Femur (tissue), 1 donor: ENCODE results near the gene PCDHA3.
"Not testable (repeated sequence)": the region's sequence is repeated elsewhere in the genome, so short reads cannot be mapped to it uniquely, and the experiment has no call there.

Source experiments
- DNase-seq: peaks from one replicate; pipeline ENCODE4 v3.0.0-alpha.2; 2017

The PCDHA3 gene

DNA sequence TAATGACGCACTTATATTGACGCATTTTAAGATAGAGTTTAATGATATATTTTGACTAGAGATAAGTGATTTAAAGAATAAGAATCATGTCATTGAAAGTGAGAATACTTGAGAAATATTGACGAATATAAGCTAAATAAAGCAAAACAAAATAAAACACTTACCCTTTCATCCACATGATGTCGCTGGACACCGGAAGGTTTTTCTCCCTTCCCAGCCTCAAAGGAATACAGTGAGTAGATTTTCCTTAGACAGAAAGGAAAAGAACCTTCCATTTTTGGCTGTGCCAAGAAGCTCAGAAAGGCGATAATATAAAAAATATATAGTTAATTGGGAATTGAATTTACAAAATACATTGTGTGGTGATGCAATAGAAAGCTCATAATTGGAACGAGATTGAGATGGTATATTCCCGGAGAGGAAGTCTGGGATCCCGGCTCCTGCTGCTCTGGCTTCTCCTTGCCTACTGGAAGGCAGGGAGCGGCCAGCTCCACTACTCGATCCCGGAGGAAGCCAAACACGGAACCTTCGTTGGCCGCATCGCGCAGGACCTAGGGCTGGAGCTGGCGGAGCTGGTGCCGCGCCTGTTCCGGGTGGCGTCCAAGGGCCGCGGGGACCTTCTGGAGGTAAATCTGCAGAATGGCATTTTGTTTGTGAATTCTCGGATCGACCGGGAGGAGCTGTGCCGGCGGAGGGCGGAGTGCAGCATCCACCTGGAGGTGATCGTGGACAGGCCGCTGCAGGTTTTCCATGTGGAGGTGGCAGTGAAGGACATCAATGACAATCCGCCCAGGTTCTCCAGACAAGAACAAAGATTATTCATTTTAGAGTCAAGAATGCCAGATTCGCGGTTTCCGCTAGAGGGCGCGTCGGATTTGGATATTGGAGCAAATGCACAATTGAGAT is 20.8 kb downstream of the PCDHA3 start, which contains the start of gene PCDHA5:
Gene PCDHA5 (plus strand): TSS at position 239 of the 906 bp plus-strand sequence.
- no peak for DNase-seq

DNA sequence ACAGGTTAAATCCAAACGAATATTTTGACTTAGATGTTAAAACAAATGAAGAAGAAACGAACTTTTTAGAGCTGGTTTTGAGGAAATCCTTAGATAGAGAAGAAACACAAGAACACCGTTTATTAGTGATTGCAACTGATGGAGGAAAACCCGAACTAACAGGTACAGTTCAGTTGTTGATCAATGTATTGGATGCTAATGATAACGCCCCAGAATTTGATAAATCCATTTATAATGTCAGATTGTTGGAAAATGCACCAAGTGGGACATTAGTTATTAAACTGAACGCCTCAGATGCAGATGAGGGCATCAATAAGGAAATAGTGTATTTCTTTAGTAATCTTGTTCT is 21.4 kb downstream of the PCDHA3 start:
- no peak for DNase-seq

DNA sequence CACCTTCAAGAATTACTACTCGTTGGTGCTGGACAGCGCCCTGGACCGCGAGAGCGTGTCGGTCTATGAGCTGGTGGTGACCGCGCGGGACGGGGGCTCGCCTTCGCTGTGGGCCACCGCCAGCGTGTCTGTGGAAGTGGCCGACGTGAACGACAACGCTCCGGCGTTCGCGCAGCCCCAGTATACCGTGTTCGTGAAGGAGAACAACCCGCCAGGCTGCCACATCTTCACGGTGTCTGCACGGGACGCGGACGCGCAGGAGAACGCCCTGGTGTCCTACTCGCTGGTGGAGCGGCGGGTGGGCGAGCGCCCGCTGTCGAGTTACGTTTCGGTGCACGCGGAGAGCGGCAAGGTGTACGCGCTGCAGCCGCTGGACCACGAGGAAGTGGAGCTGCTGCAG is 22.1 kb downstream of the PCDHA3 start:
- DNase-seq = not testable (repeated sequence)

DNA sequence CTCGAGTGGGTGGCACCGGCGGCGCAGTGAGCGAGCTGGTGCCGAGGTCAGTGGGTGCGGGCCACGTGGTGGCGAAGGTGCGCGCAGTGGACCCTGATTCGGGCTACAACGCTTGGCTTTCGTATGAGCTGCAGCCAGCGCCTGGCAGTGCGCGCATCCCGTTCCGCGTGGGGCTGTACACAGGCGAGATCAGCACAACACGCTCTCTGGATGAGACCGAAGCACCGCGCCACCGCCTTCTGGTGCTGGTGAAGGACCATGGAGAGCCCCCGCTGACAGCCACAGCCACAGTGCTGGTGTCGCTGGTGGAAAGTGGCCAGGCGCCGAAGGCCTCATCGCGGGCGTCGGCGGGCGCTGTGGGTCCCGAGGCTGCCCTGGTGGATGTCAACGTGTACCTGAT is 22.6 kb downstream of the PCDHA3 start:
- no peak for DNase-seq

DNA sequence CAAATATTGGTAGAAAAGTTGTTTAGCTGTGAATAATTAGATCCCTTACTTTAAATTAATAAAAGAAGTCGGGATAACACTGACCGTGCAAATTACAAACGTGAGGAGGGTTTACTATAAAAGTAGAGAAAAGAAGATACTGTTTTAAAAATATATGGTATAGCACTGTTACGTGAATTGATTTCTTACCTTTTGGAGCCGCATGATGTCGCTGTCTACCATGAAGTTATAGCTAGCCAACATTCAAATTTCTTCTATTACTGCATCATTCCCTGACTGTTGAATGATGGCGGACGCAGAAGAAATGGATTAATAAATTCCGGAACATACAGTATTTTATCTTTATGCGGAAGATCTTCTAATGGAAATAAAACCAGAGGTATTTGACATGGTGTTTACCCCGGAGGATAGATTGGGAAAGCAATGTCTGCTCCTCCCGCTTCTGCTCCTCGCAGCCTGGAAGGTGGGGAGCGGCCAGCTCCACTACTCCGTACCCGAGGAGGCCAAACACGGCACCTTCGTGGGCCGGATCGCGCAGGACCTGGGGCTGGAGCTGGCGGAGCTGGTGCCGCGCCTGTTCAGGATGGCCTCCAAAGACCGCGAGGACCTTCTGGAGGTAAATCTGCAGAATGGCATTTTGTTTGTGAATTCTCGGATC is 27.0 kb downstream of the PCDHA3 start, which contains the start of gene PCDHA6:
Gene PCDHA6 (plus strand): TSS at position 257 of the 658 bp plus-strand sequence. CDS start 132 bp downstream, at position 389.
- DNase-seq = no peak

DNA sequence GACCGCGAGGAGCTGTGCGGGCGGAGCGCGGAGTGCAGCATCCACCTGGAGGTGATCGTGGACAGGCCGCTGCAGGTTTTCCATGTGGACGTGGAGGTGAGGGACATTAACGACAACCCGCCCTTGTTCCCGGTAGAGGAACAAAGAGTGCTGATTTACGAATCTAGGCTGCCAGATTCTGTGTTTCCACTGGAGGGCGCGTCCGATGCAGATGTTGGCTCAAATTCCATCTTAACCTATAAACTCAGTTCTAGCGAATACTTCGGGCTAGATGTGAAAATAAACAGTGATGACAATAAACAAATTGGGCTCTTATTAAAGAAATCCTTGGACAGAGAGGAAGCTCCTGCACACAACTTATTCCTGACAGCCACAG is 27.5 kb downstream of the PCDHA3 start:
- no peak for DNase-seq

DNA sequence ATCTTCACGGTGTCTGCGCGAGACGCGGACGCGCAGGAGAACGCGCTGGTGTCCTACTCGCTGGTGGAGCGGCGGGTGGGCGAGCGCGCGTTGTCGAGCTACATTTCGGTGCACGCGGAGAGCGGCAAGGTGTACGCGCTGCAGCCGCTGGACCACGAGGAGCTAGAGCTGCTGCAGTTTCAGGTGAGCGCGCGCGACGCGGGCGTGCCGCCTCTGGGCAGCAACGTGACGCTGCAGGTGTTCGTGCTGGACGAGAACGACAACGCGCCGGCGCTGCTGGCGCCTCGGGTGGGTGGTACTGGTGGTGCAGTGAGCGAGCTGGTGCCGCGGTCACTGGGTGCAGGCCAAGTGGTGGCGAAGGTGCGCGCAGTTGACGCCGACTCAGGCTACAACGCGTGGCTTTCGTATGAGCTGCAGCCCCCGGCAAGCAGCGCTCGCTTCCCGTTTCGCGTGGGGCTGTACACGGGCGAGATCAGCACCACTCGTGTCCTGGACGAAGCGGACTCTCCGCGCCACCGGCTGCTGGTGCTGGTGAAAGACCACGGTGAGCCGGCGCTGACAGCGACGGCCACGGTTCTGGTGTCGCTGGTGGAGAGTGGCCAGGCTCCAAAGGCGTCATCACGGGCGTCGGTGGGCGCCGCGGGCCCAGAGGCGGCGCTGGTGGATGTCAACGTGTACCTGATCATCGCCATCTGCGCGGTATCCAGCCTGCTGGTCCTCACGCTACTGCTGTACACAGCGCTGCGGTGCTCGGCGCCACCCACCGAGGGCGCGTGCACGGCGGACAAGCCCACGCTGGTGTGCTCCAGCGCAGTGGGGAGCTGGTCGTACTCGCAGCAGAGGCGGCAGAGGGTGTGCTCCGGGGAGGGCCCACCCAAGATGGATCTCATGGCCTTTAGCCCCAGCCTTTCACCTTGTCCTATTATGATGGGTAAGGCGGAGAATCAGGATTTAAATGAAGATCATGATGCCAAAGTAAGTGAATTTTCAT is 28.9 kb downstream of the PCDHA3 start:
- not testable (repeated sequence) for DNase-seq

DNA sequence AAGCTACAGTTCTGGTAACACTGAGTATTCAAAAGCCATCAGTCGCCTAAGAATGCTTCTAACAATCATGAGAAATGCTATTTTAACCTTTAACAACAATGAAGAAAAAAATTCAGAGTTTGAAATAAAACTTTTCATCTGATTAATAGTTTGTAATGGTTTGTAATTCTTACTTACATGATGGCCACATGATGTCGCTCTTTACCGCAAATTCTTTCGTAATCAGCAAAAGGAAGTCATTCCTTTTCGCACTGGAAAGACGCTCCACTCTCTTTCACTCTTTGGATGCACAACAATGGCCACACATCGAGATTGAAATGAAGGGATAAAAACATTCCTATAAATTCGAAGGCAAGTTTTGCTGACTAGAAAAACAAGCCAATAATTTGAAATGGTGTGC is 33.1 kb downstream of the PCDHA3 start, which contains the start of gene PCDHA7:
Gene PCDHA7 (plus strand): TSS at position 277 of the 400 bp plus-strand sequence. CDS start 115 bp downstream, at position 392.
- DNase-seq = no peak

DNA sequence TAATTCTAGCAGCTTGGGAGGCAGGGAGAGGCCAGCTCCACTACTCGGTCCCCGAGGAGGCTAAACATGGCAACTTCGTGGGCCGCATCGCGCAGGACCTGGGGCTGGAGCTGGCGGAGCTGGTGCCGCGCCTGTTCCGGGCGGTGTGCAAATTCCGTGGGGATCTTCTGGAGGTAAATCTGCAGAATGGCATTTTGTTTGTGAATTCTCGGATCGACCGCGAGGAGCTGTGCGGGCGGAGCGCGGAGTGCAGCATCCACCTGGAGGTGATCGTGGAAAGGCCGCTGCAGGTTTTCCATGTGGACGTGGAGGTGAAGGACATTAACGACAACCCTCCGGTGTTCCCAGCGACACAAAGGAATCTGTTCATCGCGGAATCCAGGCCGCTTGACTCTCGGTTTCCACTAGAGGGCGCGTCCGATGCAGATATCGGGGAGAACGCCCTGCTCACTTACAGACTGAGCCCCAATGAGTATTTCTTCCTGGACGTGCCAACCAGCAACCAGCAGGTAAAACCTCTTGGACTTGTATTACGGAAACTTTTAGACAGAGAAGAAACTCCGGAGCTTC is 33.7 kb downstream of the PCDHA3 start:
- DNase-seq = not testable (repeated sequence)

DNA sequence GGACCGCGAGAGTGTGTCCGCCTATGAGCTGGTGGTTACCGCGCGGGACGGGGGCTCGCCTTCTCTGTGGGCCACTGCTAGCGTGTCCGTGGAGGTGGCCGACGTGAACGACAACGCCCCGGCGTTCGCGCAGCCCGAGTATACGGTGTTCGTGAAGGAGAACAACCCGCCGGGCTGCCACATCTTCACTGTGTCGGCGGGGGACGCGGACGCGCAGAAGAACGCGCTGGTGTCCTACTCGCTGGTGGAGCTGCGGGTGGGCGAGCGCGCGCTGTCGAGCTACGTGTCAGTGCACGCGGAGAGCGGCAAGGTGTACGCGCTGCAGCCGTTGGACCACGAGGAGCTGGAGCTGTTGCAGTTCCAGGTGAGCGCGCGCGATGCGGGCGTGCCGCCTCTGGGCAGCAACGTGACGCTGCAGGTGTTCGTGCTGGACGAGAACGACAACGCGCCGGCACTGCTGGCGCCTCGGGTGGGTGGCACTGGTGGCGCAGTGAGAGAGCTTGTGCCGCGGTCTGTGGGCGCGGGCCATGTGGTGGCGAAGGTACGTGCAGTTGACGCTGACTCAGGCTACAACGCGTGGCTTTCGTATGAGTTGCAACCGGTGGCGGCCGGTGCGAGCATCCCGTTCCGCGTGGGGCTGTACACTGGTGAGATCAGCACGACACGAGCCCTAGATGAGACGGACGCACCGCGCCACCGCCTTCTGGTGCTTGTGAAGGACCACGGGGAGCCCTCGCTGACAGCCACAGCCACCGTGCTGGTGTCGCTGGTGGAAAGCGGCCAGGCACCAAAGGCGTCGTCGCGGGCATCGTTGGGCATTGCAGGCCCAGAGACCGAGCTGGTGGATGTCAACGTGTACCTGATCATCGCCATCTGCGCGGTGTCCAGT is 35.0 kb downstream of the PCDHA3 start:
- no peak for DNase-seq

DNA sequence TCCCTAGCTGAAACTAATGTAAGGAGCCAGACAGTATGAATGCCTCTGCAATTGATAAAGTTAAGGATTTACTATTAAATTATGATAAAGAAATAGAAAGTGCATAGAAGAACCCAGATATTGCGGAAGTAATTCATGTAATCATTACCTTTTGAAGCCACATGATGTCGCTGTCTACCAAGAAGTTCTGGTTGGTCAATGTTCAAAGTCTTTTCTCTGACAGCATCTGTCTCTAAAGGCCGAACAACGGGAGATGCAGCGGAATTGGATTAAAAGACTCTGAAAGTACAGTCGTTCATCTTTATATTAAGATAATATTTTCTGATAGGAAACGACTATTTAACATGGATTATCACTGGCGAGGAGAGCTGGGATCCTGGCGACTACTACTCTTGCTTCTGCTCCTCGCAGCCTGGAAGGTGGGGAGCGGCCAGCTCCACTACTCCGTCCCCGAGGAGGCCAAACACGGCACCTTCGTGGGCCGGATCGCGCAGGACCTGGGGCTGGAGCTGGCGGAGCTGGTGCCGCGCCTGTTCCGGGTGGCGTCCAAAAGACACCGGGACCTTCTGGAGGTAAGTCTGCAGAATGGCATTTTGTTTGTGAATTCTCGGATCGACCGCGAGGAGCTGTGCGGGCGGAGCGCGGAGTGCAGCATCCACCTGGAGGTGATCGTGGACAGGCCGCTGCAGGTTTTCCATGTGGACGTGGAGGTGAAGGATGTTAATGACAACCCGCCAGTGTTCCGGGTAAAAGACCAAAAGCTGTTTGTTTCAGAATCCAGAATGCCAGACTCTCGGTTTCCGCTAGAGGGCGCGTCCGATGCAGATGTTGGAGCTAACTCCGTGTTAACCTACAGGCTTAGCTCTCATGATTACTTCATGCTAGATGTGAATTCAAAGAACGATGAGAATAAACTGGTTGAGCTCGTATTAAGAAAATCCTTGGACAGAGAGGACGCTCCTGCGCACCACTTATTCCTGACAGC is 40.4 kb downstream of the PCDHA3 start, which contains the start of gene PCDHA8:
Gene PCDHA8 (plus strand): TSS at position 210 of the 985 bp plus-strand sequence. CDS start 135 bp downstream, at position 345.
- no peak for DNase-seq

DNA sequence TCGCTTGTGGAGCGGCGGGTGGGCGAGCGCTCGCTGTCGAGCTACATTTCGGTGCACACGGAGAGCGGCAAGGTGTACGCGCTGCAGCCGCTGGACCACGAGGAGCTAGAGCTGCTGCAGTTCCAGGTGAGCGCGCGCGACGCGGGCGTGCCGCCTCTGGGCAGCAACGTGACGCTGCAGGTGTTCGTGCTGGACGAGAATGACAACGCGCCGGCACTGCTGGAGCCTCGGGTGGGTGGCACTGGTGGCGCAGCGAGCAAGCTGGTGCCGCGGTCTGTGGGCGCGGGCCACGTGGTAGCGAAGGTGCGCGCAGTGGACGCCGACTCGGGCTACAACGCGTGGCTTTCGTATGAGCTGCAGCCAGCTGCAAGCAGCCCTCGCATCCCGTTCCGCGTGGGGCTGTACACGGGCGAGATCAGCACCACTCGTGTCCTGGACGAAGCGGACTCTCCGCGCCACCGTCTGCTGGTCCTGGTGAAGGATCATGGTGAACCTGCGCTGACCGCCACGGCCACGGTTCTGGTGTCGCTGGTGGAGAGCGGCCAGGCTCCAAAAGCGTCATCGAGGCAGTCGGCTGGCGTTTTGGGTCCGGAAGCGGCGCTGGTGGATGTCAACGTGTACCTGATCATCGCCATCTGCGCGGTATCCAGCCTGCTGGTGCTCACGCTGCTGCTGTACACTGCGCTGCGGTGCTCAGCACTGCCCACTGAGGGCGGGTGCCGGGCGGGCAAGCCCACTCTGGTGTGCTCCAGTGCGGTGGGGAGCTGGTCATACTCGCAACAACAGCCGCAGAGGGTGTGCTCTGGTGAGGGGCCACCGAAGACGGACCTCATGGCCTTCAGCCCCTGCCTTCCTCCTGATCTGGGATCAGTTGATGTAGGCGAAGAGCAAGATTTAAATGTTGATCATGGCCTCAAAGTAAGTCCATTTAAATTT is 42.2 kb downstream of the PCDHA3 start:
- DNase-seq = no peak

DNA sequence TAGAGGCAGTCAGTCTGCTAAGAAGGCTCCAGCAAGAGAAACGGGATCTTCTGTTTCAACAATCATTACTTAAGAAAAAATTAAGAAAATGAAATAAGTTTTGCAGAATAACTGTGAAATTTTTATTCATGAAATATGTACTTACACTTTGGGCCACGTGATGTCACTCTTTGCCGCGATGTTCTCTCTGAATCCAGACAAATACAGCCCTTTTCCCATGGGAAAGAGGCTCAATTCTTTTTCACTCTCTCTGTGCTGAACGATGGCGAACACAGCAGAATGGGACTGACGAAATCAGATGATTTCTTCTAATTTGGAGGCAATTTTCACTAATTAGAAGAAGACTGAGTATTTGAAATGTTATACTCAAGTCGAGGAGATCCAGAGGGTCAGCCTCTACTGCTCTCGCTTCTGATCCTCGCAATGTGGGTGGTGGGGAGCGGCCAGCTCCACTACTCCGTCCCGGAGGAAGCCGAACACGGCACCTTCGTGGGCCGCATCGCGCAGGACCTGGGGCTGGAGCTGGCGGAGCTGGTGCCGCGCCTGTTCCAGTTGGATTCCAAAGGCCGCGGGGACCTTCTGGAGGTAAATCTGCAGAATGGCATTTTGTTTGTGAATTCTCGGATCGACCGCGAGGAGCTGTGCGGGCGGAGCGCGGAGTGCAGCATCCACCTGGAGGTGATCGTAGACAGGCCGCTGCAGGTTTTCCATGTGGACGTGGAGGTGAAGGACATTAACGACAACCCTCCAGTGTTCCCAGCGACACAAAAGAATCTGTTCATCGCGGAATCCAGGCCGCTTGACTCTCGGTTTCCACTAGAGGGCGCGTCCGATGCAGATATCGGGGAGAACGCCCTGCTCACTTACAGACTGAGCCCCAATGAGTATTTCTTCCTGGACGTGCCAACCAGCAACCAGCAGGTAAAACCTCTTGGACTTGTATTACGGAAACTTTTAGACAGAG is 47.6 kb downstream of the PCDHA3 start, which contains the start of gene PCDHA9:
Gene PCDHA9 (plus strand): TSS at position 244 of the 964 bp plus-strand sequence. CDS start 114 bp downstream, at position 358.
- DNase-seq = not testable (repeated sequence)

DNA sequence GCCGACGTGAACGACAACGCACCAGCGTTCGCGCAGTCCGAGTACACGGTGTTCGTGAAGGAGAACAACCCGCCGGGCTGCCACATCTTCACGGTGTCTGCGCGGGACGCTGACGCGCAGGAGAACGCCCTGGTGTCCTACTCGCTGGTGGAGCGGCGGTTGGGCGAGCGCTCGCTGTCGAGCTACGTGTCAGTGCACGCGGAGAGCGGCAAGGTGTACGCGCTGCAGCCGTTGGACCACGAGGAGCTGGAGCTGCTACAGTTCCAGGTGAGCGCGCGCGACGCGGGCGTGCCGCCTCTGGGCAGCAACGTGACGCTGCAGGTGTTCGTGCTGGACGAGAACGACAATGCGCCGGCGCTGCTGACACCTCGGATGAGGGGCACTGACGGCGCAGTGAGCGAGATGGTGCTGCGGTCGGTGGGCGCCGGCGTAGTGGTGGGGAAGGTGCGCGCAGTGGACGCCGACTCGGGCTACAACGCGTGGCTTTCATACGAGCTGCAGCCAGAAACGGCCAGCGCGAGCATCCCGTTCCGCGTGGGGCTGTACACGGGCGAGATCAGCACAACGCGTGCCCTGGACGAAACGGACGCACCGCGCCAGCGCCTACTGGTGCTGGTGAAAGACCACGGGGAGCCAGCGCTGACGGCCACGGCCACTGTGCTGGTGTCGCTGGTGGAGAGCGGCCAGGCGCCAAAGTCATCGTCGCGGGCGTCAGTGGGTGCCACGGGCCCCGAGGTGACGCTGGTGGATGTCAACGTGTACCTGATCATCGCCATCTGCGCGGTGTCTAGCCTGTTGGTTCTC is 49.2 kb downstream of the PCDHA3 start:
- DNase-seq = not testable (repeated sequence)
